Sigmoid colon (tissue), 4 donors: ENCODE measurements around the gene CAV2.

Experiments used
- POLR2AphosphoS5 ChIP-seq, 4 donors: sonication (generic); formaldehyde crosslinking; IDR thresholded peaks; one replicate each; pipeline ENCODE4 v1.6.1; 2017; ENCODE audit warnings: antibody characterized with exemption in 4 of 4
- TF ChIP-seq, protein P1 (sequence below), 4 experiments: fragments of 450-650 bp in 3 of 4; fragments of 200-600 bp in 1 of 4; IDR thresholded peaks; one replicate each; pipeline ENCODE4 v1.5.1; 2016 to 2019; ENCODE audit warnings: antibody characterized with exemption in 4 of 4, mild to moderate bottlenecking in 3 of 4, moderate library complexity in 2 of 4

DNA sequence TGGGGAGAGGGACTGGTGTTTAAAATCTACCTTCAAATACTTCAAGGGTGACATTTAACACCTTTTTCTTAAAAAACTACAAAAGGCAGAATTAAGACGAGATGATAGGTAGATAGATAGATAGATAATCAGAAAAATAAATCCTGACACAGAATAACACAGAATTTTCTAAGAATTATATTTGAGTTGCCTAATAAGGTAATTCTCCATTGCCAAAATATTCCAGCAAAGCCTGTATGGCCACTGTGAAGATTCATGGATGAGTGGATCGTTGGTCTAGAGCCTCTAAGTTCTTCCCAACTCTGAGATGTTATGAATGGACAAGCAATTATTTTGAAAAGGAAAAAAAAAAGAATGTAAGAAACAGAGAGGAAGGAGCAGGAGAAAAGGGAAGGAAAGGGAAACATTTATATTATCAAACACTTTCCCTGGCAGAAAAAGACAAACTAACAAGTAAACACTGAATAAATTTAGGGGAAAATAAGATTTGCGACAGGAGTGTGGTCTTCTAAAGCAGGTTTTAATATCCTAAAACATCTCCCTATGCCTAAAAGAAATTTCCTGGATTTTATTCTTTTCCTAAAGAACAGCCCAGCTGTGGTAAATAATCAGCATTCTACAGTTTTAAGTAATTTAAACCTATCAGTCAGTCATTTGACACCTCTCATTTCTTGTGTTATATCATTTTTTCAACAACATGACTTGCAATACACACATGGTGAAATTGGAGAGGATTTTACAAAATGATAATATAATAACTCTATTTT is 7.5 kb upstream of the CAV2 start:
- TF ChIP-seq, protein P1, sequence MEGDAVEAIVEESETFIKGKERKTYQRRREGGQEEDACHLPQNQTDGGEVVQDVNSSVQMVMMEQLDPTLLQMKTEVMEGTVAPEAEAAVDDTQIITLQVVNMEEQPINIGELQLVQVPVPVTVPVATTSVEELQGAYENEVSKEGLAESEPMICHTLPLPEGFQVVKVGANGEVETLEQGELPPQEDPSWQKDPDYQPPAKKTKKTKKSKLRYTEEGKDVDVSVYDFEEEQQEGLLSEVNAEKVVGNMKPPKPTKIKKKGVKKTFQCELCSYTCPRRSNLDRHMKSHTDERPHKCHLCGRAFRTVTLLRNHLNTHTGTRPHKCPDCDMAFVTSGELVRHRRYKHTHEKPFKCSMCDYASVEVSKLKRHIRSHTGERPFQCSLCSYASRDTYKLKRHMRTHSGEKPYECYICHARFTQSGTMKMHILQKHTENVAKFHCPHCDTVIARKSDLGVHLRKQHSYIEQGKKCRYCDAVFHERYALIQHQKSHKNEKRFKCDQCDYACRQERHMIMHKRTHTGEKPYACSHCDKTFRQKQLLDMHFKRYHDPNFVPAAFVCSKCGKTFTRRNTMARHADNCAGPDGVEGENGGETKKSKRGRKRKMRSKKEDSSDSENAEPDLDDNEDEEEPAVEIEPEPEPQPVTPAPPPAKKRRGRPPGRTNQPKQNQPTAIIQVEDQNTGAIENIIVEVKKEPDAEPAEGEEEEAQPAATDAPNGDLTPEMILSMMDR (IDR thresholded peaks at IDR 0.05), result no peak
- no peak for TF ChIP-seq POLR2AphosphoS5 (IDR thresholded peaks at IDR 0.05)
